Left forelimb (tissue), 1 donor: ENCODE data around the gene ASPDH.

ENCODE experiments used
- DNase-seq: peaks from one replicate; pipeline ENCODE4 v3.0.0-alpha.2; 2018; ENCODE audit warnings: low spot score

Gene ASPDH

GRCh38 chr19:50496189-50497021 is 17.3 kb downstream of the ASPDH start:
- DNase-seq, result no peak

- no peak for DNase-seq
Measured at GRCh38 chr19:50495020-50495531, 18.6 kb downstream of the ASPDH start.

GRCh38 chr19:50494186-50495019 is 19.3 kb downstream of the ASPDH start:
- no peak for DNase-seq

- DNase-seq, result no peak
Measured at GRCh38 chr19:50493171-50493570, 20.5 kb downstream of the ASPDH start.

- DNase-seq, result no peak
Measured at GRCh38 chr19:50492303-50493052, 21.2 kb downstream of the ASPDH start.

GRCh38 chr19:50490991-50491472 is 22.7 kb downstream of the ASPDH start:
- no peak for DNase-seq

- DNase-seq, result no peak
Measured at GRCh38 chr19:50490411-50490811, 23.3 kb downstream of the ASPDH start.

- DNase-seq, result no peak
Measured at GRCh38 chr19:50489461-50490011, 24.2 kb downstream of the ASPDH start.

- DNase-seq, result no peak
Measured at GRCh38 chr19:50488389-50489194, 25.1 kb downstream of the ASPDH start.

- DNase-seq, result no peak
Measured at GRCh38 chr19:50486823-50487515, 26.7 kb downstream of the ASPDH start.

- no peak for DNase-seq
Measured at GRCh38 chr19:50485284-50485955, 28.3 kb downstream of the ASPDH start.

- DNase-seq, result no peak
Measured at GRCh38 chr19:50482916-50483315, 30.8 kb downstream of the ASPDH start.

GRCh38 chr19:50482271-50482855 is 31.4 kb downstream of the ASPDH start:
- DNase-seq, result no peak

- no peak for DNase-seq
Measured at GRCh38 chr19:50481351-50482149, 32.2 kb downstream of the ASPDH start.

- no peak for DNase-seq
Measured at GRCh38 chr19:50480281-50481111, 33.2 kb downstream of the ASPDH start.

- DNase-seq, result no peak
Measured at GRCh38 chr19:50479761-50480251, 33.9 kb downstream of the ASPDH start.
